AG04450 (cell line): ENCODE data around the gene TSPAN6. TPM values are rescaled to one million over a fixed set of nuclear protein-coding genes. Genes with fewer than 3 reads are reported as not detected.

ENCODE experiments used
- CTCF ChIA-PET: fragments of 300-600, 350-600 bp; formaldehyde crosslinking; extraction: SDS; loops from one replicate; lab custom pipeline; 2022; ENCODE audit warnings: antibody characterized with exemption, inconsistent platforms; lab: Charles Lee
- POLR2A ChIA-PET: fragments of 350-600 bp; formaldehyde crosslinking; extraction: SDS; loops from one replicate; lab custom pipeline; 2021; ENCODE audit warnings: antibody characterized with exemption, inconsistent platforms; lab: Yijun Ruan, JAX
- DNase-seq: peaks from one replicate; pipeline ENCODE4 v3.0.0-alpha.2; 2011; ENCODE audit warnings: low read depth, low spot score
- H3K27ac ChIP-seq: one replicate; pipeline ENCODE4 v1.5.1; 2012; ENCODE audit warnings: low read depth, low read length, control low read depth
- H3K27me3 ChIP-seq: one replicate; pipeline ENCODE4 v1.6.0; 2012; ENCODE audit warnings: low read length; ENCODE audit not compliant: control insufficient read depth, insufficient read depth
- H3K4me3 ChIP-seq: 2 replicates; pipeline ENCODE4 v1.5.1; 2011; ENCODE audit warnings: mild to moderate bottlenecking, low read depth, low read length, control low read depth
- H3K9me3 ChIP-seq: 2 replicates; pipeline ENCODE4 v1.5.1; 2012; ENCODE audit warnings: low read length; ENCODE audit not compliant: control insufficient read depth, insufficient read depth
- CTCF ChIP-seq: IDR thresholded peaks from 2 replicates; pipeline ENCODE4 v1.5.1; 2011; ENCODE audit warnings: low read depth, low read length, control low read depth, inconsistent platforms
- polyA plus RNA-seq: library from polyadenylated mRNA; depleted of rRNA; stranded (reverse); fragments of >200 nt; gene quantifications from 2 replicates; pipeline ENCODE4 v1.2.3, GENCODE V29; 2011

Gene TSPAN6
- polyA plus RNA-seq, 1 experiment = 49.1 TPM

GRCh38 chrX:100609591-100609990 is 27.0 kb downstream of the TSPAN6 start:
- Histone ChIP-seq H3K27me3 (peaks cover 2% of the 10 kb centered on the region), H3K4me3 (no peak overlapping the region), H3K9me3 (no peaks in the 10 kb centered on the region), H3K27ac (no peak overlapping the region)
- CTCF ChIA-PET = interaction anchor here (0.5 to 1.3 kb wide), 3 partner anchors 27 to 145 kb away, joined by 3 to 9 read pairs (median 3); partner anchors contain the start of gene TSPAN6
- POLR2A ChIA-PET = no interaction called here
- TF ChIP-seq CTCF = no peak
- DNase-seq = no peak

GRCh38 chrX:100606753-100607152 is 29.9 kb downstream of the TSPAN6 start:
- POLR2A ChIA-PET = no interaction called here

GRCh38 chrX:100600758-100601157 is 35.8 kb downstream of the TSPAN6 start:
- H3K9me3 ChIP-seq = no peaks in the 10 kb centered on the region
- DNase-seq = no peak
- peaks cover 4% of the 10 kb centered on the region for H3K27me3 ChIP-seq
- POLR2A ChIA-PET = no interaction called here
- no peak for TF ChIP-seq CTCF
- CTCF ChIA-PET = no interaction called here
- H3K27ac ChIP-seq = no peak overlapping the region
- no peak overlapping the region for H3K4me3 ChIP-seq

More at GRCh38 chrX:100606753-100607152, 29.9 kb downstream of the TSPAN6 start:
- no peak for TF ChIP-seq CTCF
- H3K4me3 ChIP-seq = no peak overlapping the region
- H3K27me3 ChIP-seq = no peaks in the 10 kb centered on the region
- CTCF ChIA-PET = interaction anchor here (1.9 kb wide), 1 partner anchor 8 kb away, joined by 6 read pairs; no protein-coding TSS in a partner anchor
- no peak for DNase-seq
- H3K27ac ChIP-seq = no peak overlapping the region
- H3K9me3 ChIP-seq = no peaks in the 10 kb centered on the region

GRCh38 chrX:100600340-100600739 is 36.3 kb downstream of the TSPAN6 start:
- H3K27ac ChIP-seq = no peak overlapping the region
- no peak for TF ChIP-seq CTCF
- H3K27me3 ChIP-seq = peaks cover 4% of the 10 kb centered on the region
- ChIA-PET CTCF (no interaction called here), POLR2A (no interaction called here)
- no peak for DNase-seq
- no peak overlapping the region for H3K4me3 ChIP-seq
- no peaks in the 10 kb centered on the region for H3K9me3 ChIP-seq

GRCh38 chrX:100599456-100599855 is 37.1 kb downstream of the TSPAN6 start:
- no peak for DNase-seq
- no peak for TF ChIP-seq CTCF
- CTCF ChIA-PET = no interaction called here

More at GRCh38 chrX:100599456-100599855, 37.1 kb downstream of the TSPAN6 start:
- Histone ChIP-seq H3K9me3 (no peaks in the 10 kb centered on the region), H3K4me3 (no peak overlapping the region), H3K27me3 (peaks cover 4% of the 10 kb centered on the region), H3K27ac (no peak overlapping the region)
- POLR2A ChIA-PET = no interaction called here
